SJSA1 (cell line): Measurements from ENCODE around the gene TMEM14A. TPM values are rescaled to one million over a fixed set of nuclear protein-coding genes. Genes with fewer than 3 reads are reported as not detected.
"Not testable (repeated sequence)": the region's sequence is repeated elsewhere in the genome, so short reads cannot be mapped to it uniquely, and the experiment has no call there.

ENCODE experiments used
- DNase-seq, 2 experiments: peaks; one replicate each; pipeline ENCODE4 v3.0.0-alpha.2; 2015 to 2020; ENCODE audit warnings: low spot score in 2 of 2, low read depth in 1 of 2
- H3K27ac ChIP-seq: fragments of 250-450 bp; sonication (Bioruptor Pico); 2 replicates; pipeline ENCODE4 v1.5.1; 2020; ENCODE audit warnings: mild to moderate bottlenecking, moderate library complexity
- H3K27me3 ChIP-seq: fragments of 250-450 bp; sonication (Bioruptor Pico); replicated peaks from 2 replicates; pipeline ENCODE4 v1.5.1; 2020; ENCODE audit warnings: mild to moderate bottlenecking, moderate library complexity
- H3K36me3 ChIP-seq: fragments of 250-450 bp; sonication (Bioruptor Pico); 2 replicates; pipeline ENCODE4 v1.5.1; 2020; ENCODE audit warnings: mild to moderate bottlenecking
- H3K4me1 ChIP-seq: fragments of 250-450 bp; sonication (Bioruptor Pico); replicated peaks from 2 replicates; pipeline ENCODE4 v1.6.1; 2021; ENCODE audit warnings: mild to moderate bottlenecking
- H3K4me3 ChIP-seq: fragments of 250-450 bp; sonication (Bioruptor Pico); 2 replicates; pipeline ENCODE4 v1.5.1; 2020; ENCODE audit warnings: mild to moderate bottlenecking
- H3K9me3 ChIP-seq: fragments of 250-450 bp; sonication (Bioruptor Pico); replicated peaks from 2 replicates; pipeline ENCODE4 v1.5.1; 2020; ENCODE audit warnings: mild to moderate bottlenecking
- total RNA-seq: library from RNA; depleted of rRNA; stranded (reverse); fragments of >200 nt; shearing (Covaris generic); gene quantifications from 2 replicates; pipeline ENCODE4 v1.2.3, GENCODE V29; 2014

TMEM14A gene
- total RNA-seq, 1 experiment from 2014 or later, result 91.0 TPM

- peak; percentile 91 to 95 for DNase-seq
- Histone ChIP-seq H3K27me3 (no peaks in the 10 kb centered on the region), H3K4me3 (peak overlapping the region; percentile 60), H3K4me1 (peaks cover 24% of the 10 kb centered on the region), H3K36me3 (peaks cover 19% of the 10 kb centered on the region), H3K9me3 (no peaks in the 10 kb centered on the region), H3K27ac (no peak overlapping the region; the same call in 1 of the 2 replicates)
These were observed 6.5 kb upstream of the TMEM14A start for GRCh38 chr6:52664186-52664990.

GRCh38 chr6:52664991-52665686 is 5.8 kb upstream of the TMEM14A start:
- no peak for DNase-seq
- Histone ChIP-seq H3K36me3 (peaks cover 19% of the 10 kb centered on the region), H3K4me3 (peak overlapping the region; percentile 60), H3K9me3 (no peaks in the 10 kb centered on the region), H3K27ac (no peak overlapping the region), H3K27me3 (no peaks in the 10 kb centered on the region), H3K4me1 (peaks cover 24% of the 10 kb centered on the region)

- H3K27ac ChIP-seq, result no peak overlapping the region
- H3K4me3 ChIP-seq, result no peak overlapping the region
- peaks cover 19% of the 10 kb centered on the region for H3K36me3 ChIP-seq
- no peaks in the 10 kb centered on the region for H3K27me3 ChIP-seq
- no peaks in the 10 kb centered on the region for H3K9me3 ChIP-seq
- H3K4me1 ChIP-seq, result peaks cover 33% of the 10 kb centered on the region
- no peak for DNase-seq
These were observed 4.8 kb upstream of the TMEM14A start for GRCh38 chr6:52666071-52666470.

- Histone ChIP-seq H3K27ac (no peak overlapping the region), H3K4me3 (no peak overlapping the region), H3K27me3 (no peaks in the 10 kb centered on the region), H3K9me3 (no peaks in the 10 kb centered on the region), H3K36me3 (peaks cover 19% of the 10 kb centered on the region), H3K4me1 (peaks cover 36% of the 10 kb centered on the region)
- no peak for DNase-seq
These were observed 4.4 kb upstream of the TMEM14A start for GRCh38 chr6:52666523-52666922.

GRCh38 chr6:52667572-52667971 is 3.3 kb upstream of the TMEM14A start:
- peaks cover 47% of the 10 kb centered on the region for H3K4me1 ChIP-seq
- H3K27me3 ChIP-seq, result no peaks in the 10 kb centered on the region
- H3K9me3 ChIP-seq, result no peaks in the 10 kb centered on the region
- no peak overlapping the region for H3K4me3 ChIP-seq
- DNase-seq, result no peak
- H3K36me3 ChIP-seq, result peaks cover 19% of the 10 kb centered on the region
- no peak overlapping the region for H3K27ac ChIP-seq

- Histone ChIP-seq H3K9me3 (no peaks in the 10 kb centered on the region), H3K27ac (no peak overlapping the region), H3K4me1 (peaks cover 25% of the 10 kb centered on the region), H3K4me3 (peak overlapping the region; percentile 54), H3K36me3 (peaks cover 19% of the 10 kb centered on the region), H3K27me3 (no peaks in the 10 kb centered on the region)
- DNase-seq, result no peak
These were observed 763 bp downstream of the TMEM14A start for GRCh38 chr6:52671676-52672075.

GRCh38 chr6:52672412-52673025 is 1.6 kb downstream of the TMEM14A start:
- peaks cover 25% of the 10 kb centered on the region for H3K4me1 ChIP-seq
- no peaks in the 10 kb centered on the region for H3K27me3 ChIP-seq
- no peak overlapping the region for H3K4me3 ChIP-seq
- H3K27ac ChIP-seq, result no peak overlapping the region
- DNase-seq, result peak in 1 of 2 experiments; percentile 27
- H3K9me3 ChIP-seq, result no peaks in the 10 kb centered on the region
- peaks cover 11% of the 10 kb centered on the region for H3K36me3 ChIP-seq

- Histone ChIP-seq H3K4me1 (peaks cover 25% of the 10 kb centered on the region), H3K27me3 (no peaks in the 10 kb centered on the region), H3K9me3 (no peaks in the 10 kb centered on the region), H3K36me3 (peaks cover 14% of the 10 kb centered on the region), H3K27ac (no peak overlapping the region), H3K4me3 (no peak overlapping the region)
- DNase-seq, result no peak
These were observed 3.8 kb downstream of the TMEM14A start for GRCh38 chr6:52674666-52675065.

GRCh38 chr6:52675372-52675771 is 4.5 kb downstream of the TMEM14A start:
- Histone ChIP-seq H3K4me3 (no peak overlapping the region), H3K4me1 (peaks cover 24% of the 10 kb centered on the region), H3K36me3 (peaks cover 14% of the 10 kb centered on the region), H3K27ac (no peak overlapping the region), H3K9me3 (no peaks in the 10 kb centered on the region), H3K27me3 (no peaks in the 10 kb centered on the region)
- DNase-seq, result no peak

GRCh38 chr6:52676631-52677030 is 5.7 kb downstream of the TMEM14A start:
- not testable (repeated sequence) for DNase-seq, H3K9me3 ChIP-seq, H3K27me3 ChIP-seq, H3K27ac ChIP-seq, H3K4me3 ChIP-seq
- H3K36me3 ChIP-seq, result peaks cover 15% of the 10 kb centered on the region
- peaks cover 12% of the 10 kb centered on the region for H3K4me1 ChIP-seq

- H3K27me3 ChIP-seq, result no peaks in the 10 kb centered on the region
- no peak overlapping the region for H3K4me3 ChIP-seq
- no peak overlapping the region for H3K27ac ChIP-seq
- no peaks in the 10 kb centered on the region for H3K4me1 ChIP-seq
- DNase-seq, result no peak
- no peaks in the 10 kb centered on the region for H3K9me3 ChIP-seq
- peaks cover 19% of the 10 kb centered on the region for H3K36me3 ChIP-seq
These were observed 10.5 kb downstream of the TMEM14A start for GRCh38 chr6:52681416-52681815.

- no peak for DNase-seq
- H3K36me3 ChIP-seq, result peaks cover 8% of the 10 kb centered on the region
- no peaks in the 10 kb centered on the region for H3K4me1 ChIP-seq
- no peak overlapping the region for H3K4me3 ChIP-seq
- no peaks in the 10 kb centered on the region for H3K27me3 ChIP-seq
- no peak overlapping the region for H3K27ac ChIP-seq
- no peaks in the 10 kb centered on the region for H3K9me3 ChIP-seq
These were observed 16.2 kb downstream of the TMEM14A start for GRCh38 chr6:52686878-52687699.

- no peak overlapping the region for H3K27ac ChIP-seq
- H3K27me3 ChIP-seq, result no peaks in the 10 kb centered on the region
- no peak for DNase-seq
- H3K4me1 ChIP-seq, result no peaks in the 10 kb centered on the region
- no peaks in the 10 kb centered on the region; the same call in 1 of the 2 replicates for H3K36me3 ChIP-seq
- no peaks in the 10 kb centered on the region for H3K9me3 ChIP-seq
- H3K4me3 ChIP-seq, result no peak overlapping the region
These were observed 18.9 kb downstream of the TMEM14A start for GRCh38 chr6:52689857-52690256.
